ENCODE measurements around the gene MORC4.

The MORC4 gene

DNA sequence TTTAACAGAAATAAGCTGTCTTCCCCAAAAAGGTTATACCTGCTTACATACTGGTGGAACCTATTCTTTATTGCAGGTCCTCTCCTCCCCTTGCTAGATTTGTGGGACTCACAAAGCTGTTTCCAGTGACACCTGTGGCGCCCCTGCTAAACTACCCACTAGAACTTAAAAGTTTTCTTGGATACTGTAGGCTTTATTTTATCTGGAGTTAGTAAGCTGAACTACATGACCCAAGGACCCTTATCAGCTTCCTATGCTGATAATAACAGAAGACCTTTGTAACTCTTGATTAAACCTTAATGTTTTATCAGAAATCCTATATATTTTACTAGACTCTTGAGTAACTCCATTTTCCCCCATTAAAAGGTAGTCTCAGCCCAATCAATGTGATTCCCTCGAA is 47.5 kb downstream of the MORC4 start:
- no peak for DNase-seq

DNA sequence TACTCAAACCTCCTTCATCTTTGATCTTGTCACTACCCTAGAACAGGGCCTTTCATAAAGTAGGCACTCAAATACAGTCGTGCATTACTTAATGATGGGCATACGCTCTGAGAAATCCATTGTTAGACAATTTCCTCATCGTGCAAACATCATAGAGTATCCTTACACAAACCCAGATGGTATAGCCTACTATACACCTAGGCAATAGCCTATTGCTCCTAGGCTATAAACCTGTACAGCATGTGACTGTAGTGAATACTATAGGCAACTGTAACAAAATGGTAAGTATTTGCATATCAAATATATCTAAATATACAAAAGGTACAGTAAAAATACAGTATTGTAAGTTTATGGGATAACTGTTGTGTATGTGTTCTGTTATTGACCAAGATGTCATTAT is 47.9 kb downstream of the MORC4 start:
- DNase-seq = no peak

DNA sequence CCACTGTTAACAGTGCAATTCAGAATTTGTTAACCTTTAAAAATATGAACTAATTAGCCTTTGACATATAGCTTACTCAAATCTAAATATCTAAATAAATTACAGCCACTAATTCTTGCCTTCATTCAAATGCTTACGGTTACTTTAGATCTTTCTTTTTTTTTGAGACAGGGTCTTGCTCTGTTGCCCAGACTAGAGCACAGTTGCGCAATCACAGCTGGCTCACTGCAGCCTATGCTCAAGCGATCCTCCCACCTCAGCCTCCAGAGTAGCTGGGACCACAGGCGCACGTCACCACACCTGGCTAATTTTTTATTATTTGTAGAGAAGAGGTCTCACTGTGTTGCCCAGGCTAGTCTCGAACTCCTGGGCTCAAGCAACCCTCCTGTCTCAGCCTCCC is 48.8 kb downstream of the MORC4 start:
- no peak for DNase-seq

DNA sequence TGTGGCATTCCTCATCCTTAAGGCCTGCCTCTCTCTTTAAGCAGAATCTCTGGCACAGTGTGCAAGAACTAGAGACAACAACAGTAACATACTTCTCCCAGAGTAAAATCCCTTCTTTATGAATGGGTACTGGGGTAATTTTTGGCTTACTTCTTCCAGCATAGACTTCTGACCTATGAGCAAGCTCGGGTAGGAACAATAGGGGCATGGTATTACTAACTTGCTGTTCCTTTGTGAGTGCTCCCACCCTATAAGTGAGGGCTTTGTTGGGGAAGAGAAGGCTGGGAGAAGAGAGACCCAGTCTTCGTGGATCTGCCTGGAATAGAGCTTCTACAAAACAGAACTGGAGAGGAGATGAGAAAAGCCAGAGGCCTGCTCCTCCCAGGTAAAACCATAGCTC is 49.6 kb downstream of the MORC4 start:
- DNase-seq = no peak

DNA sequence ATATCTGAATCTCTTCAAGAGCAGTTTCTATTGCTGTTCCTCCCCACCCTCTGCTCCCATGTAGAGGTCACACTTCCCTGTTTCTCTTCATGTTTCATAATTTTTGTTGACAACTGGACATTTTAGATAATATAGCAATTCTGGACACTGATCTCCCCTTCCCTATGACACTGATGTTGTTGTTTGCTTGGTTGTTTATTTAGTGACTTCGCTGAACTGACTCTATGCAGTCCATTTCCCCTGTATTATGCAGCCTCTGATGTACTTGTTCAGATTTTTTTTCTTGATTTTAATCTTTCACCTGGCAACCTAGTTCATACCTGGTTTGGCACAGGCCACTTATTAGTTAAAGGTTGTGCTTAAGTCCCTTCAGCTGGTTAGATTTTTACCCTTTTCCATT is 50.6 kb downstream of the MORC4 start:
- DNase-seq = no peak

DNA sequence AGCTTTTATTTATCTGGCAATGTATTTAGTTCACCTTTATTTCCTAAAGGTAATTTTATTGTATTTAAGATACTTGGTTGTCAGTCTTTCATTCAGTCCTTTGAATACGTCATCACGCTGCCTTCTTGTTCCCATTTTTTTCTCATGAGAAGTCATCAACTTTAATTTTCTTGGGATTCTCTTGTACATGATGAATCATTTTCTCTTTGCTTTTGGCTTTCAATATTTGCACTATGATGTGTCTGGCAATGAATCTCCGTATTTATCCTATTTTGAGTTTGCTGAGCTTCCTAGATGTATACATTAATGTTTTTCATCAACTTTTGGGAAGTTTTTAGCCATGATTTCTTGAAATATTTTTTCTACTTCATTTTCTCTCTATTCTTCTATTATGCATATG is 51.4 kb downstream of the MORC4 start:
- no peak for DNase-seq

DNA sequence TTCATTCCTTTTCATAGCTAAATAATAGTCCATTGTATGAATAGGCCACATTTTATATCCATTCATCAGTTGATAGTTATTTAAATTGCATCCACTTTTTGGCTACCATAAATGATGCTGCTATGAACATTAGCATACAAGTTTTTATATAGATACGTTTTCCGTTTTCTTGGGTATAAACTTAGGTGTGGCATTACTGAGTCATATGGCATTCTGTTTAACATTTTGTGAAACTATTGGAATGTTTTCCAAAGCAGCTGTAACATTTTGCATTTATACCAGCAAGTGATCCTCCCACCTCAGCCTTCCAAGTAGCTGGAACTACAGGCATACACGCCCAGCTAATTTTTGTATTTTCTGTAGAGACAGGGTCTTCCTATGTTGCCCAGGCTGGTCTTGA is 53.5 kb downstream of the MORC4 start:
- no peak for DNase-seq

DNA sequence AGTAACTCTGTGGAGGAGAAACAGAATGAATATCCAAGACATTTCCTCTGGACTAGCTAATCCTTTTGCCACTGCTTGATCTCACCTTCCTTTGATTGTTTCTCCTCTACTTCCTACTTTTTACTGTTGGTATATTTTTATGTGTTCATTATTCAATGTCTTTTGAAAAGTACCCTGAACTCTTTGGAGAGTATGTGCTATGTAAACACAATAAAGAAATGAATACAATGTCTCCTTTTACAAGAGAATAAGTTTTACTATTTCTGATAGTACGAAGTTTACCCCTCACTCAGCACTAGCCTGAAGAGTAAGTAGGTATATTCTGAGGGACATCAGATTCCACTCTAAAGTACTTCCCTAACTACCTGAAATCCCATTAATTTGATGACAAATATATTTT is 59.9 kb downstream of the MORC4 start:
- DNase-seq = no peak

DNA sequence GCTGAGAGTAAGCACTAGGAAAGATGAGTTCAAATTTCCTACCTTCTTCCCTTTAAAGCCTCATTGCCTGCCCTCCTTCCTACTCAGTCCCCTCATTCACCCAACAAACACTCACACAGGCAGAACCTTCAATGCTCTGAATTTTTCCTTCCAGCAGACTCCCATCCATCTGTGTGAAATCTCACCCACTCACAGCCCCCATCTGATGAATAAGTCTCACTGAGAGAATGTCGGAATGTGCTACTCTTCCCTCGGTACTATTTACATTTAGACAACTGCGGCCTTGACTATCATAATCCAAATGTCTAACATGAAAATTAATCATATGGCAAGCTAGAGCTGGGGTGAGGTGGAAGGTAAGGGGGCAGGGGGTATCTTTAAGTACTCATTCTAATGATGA is 60.4 kb downstream of the MORC4 start:
- DNase-seq = no peak

DNA sequence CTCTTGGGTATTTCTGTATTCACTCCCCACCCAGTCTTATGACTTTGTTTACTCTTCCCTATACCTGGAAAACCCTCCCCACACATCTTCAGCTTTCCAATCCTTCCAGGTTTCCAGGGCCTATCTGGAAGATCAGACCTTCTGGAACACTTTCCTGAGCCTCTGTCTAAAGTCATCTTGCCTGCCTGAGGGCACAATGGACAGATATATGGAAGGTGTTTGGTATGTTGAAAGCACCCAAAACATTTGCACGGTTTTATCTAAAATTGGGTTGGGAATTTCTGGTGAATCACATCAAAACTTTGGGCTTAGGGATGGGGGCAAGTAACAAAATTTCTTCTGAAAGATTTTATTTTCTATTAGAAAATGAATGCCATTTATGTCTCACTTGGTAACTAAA is 63.8 kb downstream of the MORC4 start:
- DNase-seq = no peak

DNA sequence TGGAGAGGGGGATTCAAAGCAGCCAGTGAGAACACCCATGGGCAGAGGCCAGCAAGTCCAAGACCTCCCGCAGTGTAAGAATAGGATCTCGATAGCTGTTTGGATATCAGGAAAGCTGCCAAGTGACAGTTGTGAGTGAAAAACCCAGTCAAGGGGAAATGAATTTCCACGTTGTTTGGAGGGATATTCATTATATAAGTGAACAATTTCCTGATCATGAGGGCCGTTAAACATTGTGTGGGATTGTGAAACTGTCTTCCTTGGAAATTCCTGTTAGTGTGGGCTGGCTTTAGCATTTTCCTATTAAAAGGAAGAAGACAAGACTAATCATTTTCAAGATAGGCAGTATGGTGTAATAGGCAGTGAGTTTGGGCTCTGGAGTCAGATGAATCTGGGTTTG is 64.8 kb downstream of the MORC4 start:
- no peak for DNase-seq

DNA sequence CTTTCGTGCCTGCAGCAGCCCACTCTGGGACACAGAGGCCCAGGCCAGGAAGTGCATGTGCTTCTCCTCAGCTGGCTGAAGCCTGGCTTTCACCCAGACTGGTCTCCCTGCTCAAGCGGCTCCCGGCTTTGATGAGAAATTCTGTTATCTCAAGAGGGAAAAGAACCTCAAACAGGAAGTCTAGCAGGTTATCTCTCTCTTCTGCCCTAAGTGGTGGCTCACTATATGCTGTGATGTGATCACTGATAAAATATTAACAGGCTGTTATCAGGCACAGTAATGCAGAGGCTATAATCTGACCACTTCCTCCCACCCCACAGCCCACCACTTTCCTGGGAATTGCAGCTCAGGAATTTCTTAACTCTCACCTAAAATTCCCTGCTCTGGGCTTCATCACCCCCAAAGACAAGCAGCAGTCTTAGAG is 66.5 kb downstream of the MORC4 start:
- no peak for DNase-seq

DNA sequence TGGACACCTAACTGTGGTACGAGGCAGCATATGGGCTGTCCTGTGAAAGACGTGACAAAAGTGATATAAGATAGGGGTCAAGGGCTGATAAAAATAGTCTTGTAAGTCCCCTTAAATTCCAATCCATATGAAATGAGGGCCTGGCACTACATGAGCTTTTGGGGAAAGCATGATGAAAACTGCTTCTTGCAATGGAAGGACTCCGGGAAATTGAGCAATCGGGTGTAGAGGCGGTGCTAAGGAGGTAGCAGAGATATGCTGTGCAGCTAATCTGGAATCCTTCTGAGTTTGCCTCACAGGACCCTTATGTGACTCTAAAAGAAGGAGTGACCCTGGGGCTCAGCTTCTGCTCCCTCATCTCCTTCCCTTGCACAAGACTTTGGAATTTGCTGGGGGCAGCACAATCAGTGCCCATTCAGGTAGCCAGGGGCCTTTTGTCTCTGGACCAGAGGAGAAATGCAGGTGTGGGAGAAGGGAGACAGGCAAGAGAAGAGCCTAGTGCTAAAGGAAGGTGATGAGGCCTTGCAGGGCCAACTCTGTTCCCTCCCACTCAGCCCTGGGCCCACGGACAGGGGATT is 67.0 kb downstream of the MORC4 start:
- DNase-seq = no peak

DNA sequence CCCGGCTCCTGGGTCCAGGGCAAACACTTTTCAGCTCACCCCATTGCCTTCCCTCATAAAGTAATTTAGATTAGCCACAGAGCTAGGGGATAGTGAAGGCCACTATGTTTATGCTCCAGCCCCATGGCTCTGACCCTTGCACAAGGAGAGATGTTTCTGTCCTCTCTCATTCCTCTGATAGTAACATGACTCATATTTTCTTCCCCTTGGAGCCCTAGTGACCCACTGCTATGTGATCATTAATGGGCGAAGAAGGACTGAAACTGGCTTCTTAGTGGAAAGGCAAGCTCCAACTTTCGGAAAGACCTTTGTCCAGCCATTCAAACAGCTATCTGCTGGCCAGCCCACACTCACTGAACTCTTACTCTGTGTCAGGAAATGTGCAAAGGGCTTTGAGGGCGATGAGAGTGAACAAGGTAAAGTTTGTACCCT is 67.5 kb downstream of the MORC4 start:
- no peak for DNase-seq

DNA sequence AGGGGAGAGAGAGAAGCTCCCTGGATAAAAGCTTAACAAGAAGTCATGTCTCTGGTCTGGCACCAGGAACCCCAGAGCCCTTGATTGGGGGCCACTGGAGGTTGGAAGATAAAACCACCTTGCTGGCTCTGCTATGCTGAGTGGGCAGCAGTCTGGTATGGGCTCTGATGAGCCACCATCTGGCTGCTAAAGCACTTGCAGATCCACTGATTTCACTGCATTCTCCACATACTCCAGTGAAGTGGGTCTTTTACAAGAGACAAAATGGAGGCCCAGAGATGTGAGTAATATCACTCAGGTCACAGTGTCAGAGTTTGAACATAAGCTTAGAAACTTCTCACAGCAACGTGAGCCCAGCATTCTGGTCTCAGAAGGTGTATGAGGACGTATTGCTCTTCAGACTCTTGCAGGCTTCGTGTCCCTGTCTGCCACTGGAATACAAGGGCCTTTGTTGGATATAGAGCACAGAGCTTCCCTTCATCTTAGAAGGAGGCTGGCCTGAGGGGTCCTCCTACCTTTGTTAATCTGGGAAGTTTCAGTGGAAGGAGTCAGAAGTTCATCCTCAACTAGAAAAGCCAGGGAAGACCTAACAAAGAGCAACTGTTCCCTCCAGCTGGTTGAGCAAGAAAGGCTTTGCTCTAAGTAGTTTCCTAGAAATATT is 68.1 kb downstream of the MORC4 start:
- no peak for DNase-seq

DNA sequence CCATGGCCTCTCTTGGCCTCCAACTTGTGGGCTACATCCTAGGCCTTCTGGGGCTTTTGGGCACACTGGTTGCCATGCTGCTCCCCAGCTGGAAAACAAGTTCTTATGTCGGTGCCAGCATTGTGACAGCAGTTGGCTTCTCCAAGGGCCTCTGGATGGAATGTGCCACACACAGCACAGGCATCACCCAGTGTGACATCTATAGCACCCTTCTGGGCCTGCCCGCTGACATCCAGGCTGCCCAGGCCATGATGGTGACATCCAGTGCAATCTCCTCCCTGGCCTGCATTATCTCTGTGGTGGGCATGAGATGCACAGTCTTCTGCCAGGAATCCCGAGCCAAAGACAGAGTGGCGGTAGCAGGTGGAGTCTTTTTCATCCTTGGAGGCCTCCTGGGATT is 71.8 kb downstream of the MORC4 start:
- DNase-seq = no peak

DNA sequence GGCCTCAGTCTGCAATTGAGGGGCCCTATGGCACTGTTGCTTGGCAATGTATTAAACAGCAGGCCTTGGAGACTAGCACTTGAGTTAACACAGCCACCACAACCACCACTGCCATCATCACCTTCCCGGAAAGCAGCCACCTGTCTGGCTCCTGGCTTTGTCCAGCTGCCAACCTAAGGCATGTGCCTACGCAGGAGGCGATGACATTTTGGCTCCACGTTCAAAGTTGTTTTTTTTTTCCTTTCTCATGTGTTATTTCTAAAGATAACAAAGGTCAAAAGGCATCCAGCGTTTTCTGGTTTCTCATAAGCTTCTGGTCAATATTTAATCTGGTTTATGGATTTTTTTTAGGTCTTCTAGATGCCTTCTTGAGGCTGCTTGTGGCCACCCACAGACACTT is 72.3 kb downstream of the MORC4 start:
- DNase-seq = no peak

DNA sequence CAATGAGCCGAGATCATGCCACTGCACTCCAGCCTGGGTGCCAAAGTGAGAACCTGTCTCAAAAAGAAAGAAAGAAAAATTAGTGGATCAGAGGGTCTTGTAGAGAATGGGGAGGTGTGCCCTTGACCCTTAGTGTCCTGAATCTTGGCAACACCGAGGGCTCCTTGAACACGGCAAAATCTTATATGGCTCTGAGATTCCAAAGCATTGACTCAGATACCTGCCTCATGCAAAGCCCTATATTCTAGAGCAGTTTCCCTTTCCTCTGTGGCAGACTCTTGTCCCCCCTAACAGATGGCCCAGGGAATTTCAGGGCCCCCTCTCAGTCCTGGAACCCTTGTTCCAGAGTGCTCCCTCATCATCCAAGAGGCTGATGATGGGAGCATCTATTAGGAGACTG is 73.0 kb downstream of the MORC4 start:
- DNase-seq = no peak

DNA sequence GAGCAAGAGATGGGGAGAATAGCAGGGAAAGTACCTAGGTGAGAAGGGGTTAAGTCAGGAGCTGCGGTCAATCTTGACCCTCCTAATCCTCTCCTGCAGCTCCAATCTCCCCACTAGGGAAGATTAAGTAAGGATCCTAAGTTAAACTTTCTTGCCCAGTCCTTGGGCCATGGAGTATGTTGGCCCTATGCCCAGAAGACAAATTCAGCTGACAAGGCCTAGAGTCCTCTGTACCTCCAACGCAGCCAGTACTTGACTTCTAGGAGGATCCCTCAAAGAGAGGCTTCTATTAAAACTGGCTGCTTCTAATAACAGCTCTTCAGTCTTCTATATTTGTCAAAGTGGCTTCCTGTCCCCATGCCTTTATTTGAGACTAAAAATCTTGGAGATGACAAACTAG is 78.4 kb downstream of the MORC4 start:
- no peak for DNase-seq

DNA sequence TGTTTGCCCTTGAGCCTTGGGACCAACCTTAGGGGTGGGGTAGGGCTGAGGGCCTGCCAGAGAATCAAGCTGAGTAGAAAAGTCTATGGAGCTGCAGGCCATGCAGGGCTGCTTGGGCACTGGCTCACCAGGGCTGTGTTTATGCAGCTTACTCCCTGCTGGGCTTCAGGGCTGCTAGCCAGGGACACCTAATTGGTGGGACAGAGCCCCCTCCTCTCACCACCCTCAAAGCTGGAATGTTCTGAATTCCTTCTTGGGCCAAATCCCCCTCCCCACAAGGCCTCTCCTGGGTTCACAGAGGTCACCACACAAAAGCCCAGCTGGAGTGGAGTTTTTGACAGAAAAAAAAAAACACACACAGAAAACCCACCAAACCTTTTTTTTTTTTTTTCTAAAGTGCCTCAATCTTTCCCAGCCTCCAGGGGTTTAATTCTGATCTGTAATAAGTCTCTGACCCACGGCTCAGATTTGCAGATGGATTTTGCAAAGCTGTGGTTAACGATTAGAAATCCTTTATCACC is 80.0 kb downstream of the MORC4 start, which contains the start of gene CLDN2:
Gene CLDN2, plus strand, starts transcription at position 471 of the 521 bp plus-strand sequence. CDS start 7,827 bp downstream, outside the sequence.
- no peak for DNase-seq

DNA sequence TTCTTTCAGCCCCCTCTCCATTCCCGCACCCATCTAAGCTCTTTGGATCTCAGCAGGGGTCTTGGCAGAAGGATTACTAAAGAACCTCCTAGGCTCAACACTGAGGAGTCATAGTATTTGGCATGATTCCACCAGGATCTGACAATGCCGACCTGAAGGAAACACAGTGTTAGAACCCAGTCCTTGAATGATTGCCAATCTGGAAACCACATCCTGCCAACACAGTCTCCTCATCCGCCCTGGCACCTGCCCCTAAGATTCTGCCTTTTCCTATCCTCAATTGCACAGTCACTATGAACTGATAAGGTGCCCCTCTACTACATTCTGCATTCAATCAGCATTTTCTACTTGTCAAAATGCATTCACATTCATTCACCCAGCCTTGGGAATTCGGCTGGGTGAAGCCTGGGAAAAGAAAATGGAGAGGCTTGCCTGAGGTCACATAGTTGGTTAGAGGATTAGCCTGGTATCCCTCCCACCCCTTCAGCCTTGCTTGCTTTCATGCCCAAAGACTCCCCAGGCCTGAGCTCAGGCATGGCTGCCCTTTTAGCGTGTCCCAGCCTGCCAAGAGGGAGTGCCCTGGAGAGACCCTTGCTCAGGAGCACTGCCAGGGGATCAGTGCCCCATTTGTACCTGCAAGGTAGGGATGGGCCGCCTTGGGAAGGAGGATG is 82.0 kb downstream of the MORC4 start:
- DNase-seq = peak; percentile 15

DNA sequence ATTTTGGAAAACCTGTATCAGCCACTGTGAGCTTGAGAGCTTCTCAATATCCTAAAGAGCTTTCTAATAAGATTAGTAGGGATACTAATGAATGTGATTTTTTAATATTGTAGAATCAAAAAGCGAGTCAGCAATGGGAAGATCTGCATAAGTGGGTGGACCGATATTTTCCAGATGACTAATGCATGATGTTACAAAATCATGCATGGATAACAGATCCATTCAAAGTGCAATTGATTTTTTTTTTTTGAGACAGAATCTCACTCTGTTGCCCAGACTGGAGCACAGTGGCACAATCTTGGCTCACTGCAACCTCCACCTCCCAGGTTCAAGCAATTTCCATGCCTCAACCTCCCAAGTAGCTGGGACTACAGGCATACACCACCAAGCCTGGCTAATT is 87.1 kb downstream of the MORC4 start:
- no peak for DNase-seq

DNA sequence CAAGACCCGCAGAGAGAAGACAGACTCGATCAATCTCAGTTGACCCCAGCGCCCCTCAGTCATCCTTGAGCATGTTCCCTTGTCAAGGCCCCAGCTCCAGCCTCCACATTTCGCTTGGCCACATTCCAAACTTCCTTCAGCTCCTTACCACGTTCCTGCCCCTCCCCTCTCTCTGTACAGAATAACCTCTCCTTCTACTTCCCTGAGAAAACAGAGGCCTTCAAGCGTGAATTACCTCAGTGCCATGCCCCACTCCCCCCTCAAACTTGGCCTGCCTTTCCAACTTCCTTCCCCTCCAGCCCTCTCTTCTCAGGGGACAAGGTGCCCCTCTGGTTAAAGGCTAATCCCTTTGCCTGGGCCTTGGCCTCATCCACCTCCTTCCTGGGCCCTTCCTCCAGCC is 93.7 kb downstream of the MORC4 start:
- DNase-seq = no peak

DNA sequence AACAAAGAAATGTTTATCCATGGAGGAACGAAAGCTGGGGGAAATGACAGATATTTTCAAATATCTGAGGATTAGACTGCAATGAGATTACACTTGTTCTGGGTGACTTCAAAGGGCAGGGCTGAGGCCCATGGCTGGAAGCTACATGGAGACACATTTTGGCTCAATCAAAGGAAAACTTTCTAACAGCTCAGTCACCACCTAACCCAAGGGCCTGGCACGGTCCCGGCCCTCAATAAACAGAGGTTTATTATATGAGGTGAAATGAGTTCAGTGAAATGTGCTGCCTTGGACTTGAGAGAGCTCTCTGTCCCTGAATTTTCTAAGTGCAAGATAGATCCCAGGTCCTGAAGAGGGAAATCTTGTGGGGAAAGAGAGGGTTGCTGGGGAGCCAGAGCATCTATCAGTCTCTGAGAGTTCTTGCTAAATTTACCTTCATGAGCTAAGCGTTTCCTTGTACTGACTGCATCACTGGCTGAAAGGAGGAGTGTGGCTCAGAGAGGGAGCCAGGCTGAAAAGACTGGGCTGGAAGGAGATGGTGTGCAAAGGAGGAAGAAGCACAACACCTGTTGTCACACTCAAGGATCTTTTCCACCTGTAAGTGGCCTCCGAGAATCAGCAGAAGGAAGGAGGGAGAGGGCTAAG is 94.8 kb downstream of the MORC4 start:
- no peak for DNase-seq

Data from COR-L47 (cell line).